Astrocyte of the cerebellum (primary cell): ENCODE measurements around the gene GTPBP10.

Experiments
- DNase-seq: peaks from one replicate; pipeline ENCODE4 v3.0.0-alpha.2; 2011; ENCODE audit warnings: low read depth
- H3K4me3 ChIP-seq: 2 replicates; pipeline ENCODE4 v1.5.1; 2011; ENCODE audit warnings: mild to moderate bottlenecking, low read depth, low read length, moderate library complexity
- CTCF ChIP-seq: IDR thresholded peaks from 2 replicates; pipeline ENCODE4 v1.5.1; 2012; ENCODE audit warnings: low read length, low read depth, moderate library complexity, mild to moderate bottlenecking; ENCODE audit errors: missing control alignments
- in situ Hi-C: cut with HindIII; loops from 2 replicates; pipeline ENCODE4 v1.10.0; 2017; ENCODE audit warnings: low sequenced_read_pairs

GTPBP10 gene

GRCh38 chr7:90421651-90422050, 75.1 kb downstream of the GTPBP10 start:
- no peak for TF ChIP-seq CTCF
- no peak for DNase-seq
- in situ Hi-C loops, result no loop called here
- H3K4me3 ChIP-seq, result no peak overlapping the region

- no peak for TF ChIP-seq CTCF
- H3K4me3 ChIP-seq, result no peak overlapping the region
- in situ Hi-C loops, result loop anchor here (25.0 kb wide), 1 partner anchor 162 kb away; no protein-coding TSS in a partner anchor
- DNase-seq, result no peak
Observed at GRCh38 chr7:90424720-90425119, 78.2 kb downstream of the GTPBP10 start.

GRCh38 chr7:90425376-90425775, 78.9 kb downstream of the GTPBP10 start:
- in situ Hi-C loops, result loop anchor here (25.0 kb wide), 1 partner anchor 163 kb away; no protein-coding TSS in a partner anchor
- no peak for TF ChIP-seq CTCF
- no peak overlapping the region for H3K4me3 ChIP-seq
- DNase-seq, result no peak

GRCh38 chr7:90430614-90431460, 84.3 kb downstream of the GTPBP10 start:
- no peak for DNase-seq
- no peak overlapping the region for H3K4me3 ChIP-seq
- no peak for TF ChIP-seq CTCF
- in situ Hi-C loops, result loop anchor here (25.0 kb wide), 1 partner anchor 169 kb away; no protein-coding TSS in a partner anchor

- no peak overlapping the region for H3K4me3 ChIP-seq
- TF ChIP-seq CTCF, result no peak
- no peak for DNase-seq
- in situ Hi-C loops, result loop anchor here (25.0 kb wide), 1 partner anchor 170 kb away; no protein-coding TSS in a partner anchor
Observed at GRCh38 chr7:90432752-90433151, 86.2 kb downstream of the GTPBP10 start.

- H3K4me3 ChIP-seq, result no peak overlapping the region
- no peak for TF ChIP-seq CTCF
- in situ Hi-C loops, result loop anchor here (25.0 kb wide), 1 partner anchor 171 kb away; no protein-coding TSS in a partner anchor
- no peak for DNase-seq
Observed at GRCh38 chr7:90433221-90433620, 86.7 kb downstream of the GTPBP10 start.
